ENCODE data around the gene CD300E.

DNA sequence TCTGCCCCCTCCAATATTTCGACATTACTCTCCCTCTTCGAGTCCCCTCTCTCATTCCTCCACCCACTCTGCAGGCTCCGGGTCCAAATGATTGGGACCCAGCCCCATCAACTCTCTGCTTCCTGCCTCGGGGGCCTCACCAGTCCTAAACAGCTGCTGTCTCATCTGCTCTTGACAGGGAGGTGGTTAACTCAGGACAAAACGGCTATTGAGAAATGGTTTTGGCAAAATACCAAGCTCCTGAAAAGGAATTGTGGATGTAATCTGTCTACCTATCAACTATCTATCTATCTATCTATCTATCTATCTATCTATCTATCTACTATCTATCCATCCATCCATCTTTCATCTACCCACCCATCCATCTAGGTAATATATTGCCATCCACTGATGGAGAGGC lies 58.4 kb downstream of the CD300E start:
- TF ChIP-seq CTCF (IDR thresholded peaks at IDR 0.05): no peak
- no peak for TF ChIP-seq POLR2A (IDR thresholded peaks at IDR 0.05)
